ENCODE measurements around the gene GNG14.

- TF ChIP-seq CTCF (IDR thresholded peaks at IDR 0.05) (no peak), EZH2 (IDR thresholded peaks at IDR 0.05; ENCODE audit: borderline replicate concordance, insufficient read depth, low read depth, low read length, poor library complexity, severe bottlenecking) (no peak)
Measured at GRCh38 chr19:12647047-12647446, 40.8 kb upstream of the GNG14 start.

All from B cell (primary cell).